ENCODE results near the gene TMC2. TPM values are rescaled to one million over a fixed set of nuclear protein-coding genes. Genes with fewer than 3 reads are reported as not detected.

Gene TMC2
- total and polyA plus RNA-seq, 2 of the 8 experiments (the other 6 are each of a cell fraction or from before 2014, with no cell fraction given), result not detected

DNA sequence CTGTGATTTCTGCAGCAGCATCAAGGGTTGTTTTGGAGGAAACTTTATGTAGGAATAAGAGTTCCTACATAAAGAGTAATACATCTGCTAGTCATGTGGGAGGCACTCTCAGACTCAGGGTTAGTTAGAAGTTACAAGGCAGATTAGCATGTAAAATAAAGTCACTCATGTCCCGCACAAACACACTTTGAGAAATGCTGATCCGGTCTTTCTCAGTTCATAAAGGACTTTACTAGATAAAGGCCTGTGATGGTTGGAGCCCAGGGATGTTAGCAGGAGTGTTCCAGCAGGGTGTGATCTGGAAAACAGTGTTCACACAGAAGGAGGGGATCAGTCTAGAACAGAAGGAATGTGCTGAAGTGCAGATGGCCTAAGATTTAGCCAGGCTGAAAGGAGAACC is 83.0 kb downstream of the TMC2 start (continued):
- TF ChIP-seq, protein P1, sequence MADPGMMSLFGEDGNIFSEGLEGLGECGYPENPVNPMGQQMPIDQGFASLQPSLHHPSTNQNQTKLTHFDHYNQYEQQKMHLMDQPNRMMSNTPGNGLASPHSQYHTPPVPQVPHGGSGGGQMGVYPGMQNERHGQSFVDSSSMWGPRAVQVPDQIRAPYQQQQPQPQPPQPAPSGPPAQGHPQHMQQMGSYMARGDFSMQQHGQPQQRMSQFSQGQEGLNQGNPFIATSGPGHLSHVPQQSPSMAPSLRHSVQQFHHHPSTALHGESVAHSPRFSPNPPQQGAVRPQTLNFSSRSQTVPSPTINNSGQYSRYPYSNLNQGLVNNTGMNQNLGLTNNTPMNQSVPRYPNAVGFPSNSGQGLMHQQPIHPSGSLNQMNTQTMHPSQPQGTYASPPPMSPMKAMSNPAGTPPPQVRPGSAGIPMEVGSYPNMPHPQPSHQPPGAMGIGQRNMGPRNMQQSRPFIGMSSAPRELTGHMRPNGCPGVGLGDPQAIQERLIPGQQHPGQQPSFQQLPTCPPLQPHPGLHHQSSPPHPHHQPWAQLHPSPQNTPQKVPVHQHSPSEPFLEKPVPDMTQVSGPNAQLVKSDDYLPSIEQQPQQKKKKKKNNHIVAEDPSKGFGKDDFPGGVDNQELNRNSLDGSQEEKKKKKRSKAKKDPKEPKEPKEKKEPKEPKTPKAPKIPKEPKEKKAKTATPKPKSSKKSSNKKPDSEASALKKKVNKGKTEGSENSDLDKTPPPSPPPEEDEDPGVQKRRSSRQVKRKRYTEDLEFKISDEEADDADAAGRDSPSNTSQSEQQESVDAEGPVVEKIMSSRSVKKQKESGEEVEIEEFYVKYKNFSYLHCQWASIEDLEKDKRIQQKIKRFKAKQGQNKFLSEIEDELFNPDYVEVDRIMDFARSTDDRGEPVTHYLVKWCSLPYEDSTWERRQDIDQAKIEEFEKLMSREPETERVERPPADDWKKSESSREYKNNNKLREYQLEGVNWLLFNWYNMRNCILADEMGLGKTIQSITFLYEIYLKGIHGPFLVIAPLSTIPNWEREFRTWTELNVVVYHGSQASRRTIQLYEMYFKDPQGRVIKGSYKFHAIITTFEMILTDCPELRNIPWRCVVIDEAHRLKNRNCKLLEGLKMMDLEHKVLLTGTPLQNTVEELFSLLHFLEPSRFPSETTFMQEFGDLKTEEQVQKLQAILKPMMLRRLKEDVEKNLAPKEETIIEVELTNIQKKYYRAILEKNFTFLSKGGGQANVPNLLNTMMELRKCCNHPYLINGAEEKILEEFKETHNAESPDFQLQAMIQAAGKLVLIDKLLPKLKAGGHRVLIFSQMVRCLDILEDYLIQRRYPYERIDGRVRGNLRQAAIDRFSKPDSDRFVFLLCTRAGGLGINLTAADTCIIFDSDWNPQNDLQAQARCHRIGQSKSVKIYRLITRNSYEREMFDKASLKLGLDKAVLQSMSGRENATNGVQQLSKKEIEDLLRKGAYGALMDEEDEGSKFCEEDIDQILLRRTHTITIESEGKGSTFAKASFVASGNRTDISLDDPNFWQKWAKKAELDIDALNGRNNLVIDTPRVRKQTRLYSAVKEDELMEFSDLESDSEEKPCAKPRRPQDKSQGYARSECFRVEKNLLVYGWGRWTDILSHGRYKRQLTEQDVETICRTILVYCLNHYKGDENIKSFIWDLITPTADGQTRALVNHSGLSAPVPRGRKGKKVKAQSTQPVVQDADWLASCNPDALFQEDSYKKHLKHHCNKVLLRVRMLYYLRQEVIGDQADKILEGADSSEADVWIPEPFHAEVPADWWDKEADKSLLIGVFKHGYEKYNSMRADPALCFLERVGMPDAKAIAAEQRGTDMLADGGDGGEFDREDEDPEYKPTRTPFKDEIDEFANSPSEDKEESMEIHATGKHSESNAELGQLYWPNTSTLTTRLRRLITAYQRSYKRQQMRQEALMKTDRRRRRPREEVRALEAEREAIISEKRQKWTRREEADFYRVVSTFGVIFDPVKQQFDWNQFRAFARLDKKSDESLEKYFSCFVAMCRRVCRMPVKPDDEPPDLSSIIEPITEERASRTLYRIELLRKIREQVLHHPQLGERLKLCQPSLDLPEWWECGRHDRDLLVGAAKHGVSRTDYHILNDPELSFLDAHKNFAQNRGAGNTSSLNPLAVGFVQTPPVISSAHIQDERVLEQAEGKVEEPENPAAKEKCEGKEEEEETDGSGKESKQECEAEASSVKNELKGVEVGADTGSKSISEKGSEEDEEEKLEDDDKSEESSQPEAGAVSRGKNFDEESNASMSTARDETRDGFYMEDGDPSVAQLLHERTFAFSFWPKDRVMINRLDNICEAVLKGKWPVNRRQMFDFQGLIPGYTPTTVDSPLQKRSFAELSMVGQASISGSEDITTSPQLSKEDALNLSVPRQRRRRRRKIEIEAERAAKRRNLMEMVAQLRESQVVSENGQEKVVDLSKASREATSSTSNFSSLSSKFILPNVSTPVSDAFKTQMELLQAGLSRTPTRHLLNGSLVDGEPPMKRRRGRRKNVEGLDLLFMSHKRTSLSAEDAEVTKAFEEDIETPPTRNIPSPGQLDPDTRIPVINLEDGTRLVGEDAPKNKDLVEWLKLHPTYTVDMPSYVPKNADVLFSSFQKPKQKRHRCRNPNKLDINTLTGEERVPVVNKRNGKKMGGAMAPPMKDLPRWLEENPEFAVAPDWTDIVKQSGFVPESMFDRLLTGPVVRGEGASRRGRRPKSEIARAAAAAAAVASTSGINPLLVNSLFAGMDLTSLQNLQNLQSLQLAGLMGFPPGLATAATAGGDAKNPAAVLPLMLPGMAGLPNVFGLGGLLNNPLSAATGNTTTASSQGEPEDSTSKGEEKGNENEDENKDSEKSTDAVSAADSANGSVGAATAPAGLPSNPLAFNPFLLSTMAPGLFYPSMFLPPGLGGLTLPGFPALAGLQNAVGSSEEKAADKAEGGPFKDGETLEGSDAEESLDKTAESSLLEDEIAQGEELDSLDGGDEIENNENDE (IDR thresholded peaks at IDR 0.05; ENCODE audit: insufficient replicate concordance, low read length), result no peak
- TF ChIP-seq, protein P2, sequence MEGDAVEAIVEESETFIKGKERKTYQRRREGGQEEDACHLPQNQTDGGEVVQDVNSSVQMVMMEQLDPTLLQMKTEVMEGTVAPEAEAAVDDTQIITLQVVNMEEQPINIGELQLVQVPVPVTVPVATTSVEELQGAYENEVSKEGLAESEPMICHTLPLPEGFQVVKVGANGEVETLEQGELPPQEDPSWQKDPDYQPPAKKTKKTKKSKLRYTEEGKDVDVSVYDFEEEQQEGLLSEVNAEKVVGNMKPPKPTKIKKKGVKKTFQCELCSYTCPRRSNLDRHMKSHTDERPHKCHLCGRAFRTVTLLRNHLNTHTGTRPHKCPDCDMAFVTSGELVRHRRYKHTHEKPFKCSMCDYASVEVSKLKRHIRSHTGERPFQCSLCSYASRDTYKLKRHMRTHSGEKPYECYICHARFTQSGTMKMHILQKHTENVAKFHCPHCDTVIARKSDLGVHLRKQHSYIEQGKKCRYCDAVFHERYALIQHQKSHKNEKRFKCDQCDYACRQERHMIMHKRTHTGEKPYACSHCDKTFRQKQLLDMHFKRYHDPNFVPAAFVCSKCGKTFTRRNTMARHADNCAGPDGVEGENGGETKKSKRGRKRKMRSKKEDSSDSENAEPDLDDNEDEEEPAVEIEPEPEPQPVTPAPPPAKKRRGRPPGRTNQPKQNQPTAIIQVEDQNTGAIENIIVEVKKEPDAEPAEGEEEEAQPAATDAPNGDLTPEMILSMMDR (IDR thresholded peaks at IDR 0.05; ENCODE audit: control extremely low read depth in 1 of 3, insufficient read depth in 1 of 3, low read depth in 1 of 3, low read length in 3 of 3), result no peak
- no peak for TF ChIP-seq SIX5 (IDR thresholded peaks at IDR 0.05; ENCODE audit: low read depth, low read length)
- TF ChIP-seq MAFK (IDR thresholded peaks at IDR 0.05; ENCODE audit: low read depth, low read length), result no peak
- TF ChIP-seq GTF2F1 (IDR thresholded peaks at IDR 0.05; ENCODE audit: borderline replicate concordance, low read depth, low read length), result no peak
- no peak for TF ChIP-seq KDM4A (IDR thresholded peaks at IDR 0.05; ENCODE audit: low read depth, low read length, severe bottlenecking)
- no peak for TF ChIP-seq BRCA1 (IDR thresholded peaks at IDR 0.05; ENCODE audit: low read depth, low read length)
- no peak for TF ChIP-seq SAP30 (IDR thresholded peaks at IDR 0.05; ENCODE audit: insufficient read depth, insufficient replicate concordance, low read length)
- TF ChIP-seq CREB1 (IDR thresholded peaks at IDR 0.05), result no peak

All from H1 (cell line).